Erythroblast (primary cell): ENCODE results near the gene TMEM106A.

Experiments used
- GATA1 ChIP-seq: IDR thresholded peaks from 2 replicates; pipeline ENCODE4 v1.6.1; 2011; ENCODE audit warnings: low read depth, mild to moderate bottlenecking, control low read depth, low read length, moderate library complexity
- POLR2A ChIP-seq: IDR thresholded peaks from 2 replicates; pipeline ENCODE4 v1.6.1; 2011; ENCODE audit warnings: mild to moderate bottlenecking, low read length

DNA sequence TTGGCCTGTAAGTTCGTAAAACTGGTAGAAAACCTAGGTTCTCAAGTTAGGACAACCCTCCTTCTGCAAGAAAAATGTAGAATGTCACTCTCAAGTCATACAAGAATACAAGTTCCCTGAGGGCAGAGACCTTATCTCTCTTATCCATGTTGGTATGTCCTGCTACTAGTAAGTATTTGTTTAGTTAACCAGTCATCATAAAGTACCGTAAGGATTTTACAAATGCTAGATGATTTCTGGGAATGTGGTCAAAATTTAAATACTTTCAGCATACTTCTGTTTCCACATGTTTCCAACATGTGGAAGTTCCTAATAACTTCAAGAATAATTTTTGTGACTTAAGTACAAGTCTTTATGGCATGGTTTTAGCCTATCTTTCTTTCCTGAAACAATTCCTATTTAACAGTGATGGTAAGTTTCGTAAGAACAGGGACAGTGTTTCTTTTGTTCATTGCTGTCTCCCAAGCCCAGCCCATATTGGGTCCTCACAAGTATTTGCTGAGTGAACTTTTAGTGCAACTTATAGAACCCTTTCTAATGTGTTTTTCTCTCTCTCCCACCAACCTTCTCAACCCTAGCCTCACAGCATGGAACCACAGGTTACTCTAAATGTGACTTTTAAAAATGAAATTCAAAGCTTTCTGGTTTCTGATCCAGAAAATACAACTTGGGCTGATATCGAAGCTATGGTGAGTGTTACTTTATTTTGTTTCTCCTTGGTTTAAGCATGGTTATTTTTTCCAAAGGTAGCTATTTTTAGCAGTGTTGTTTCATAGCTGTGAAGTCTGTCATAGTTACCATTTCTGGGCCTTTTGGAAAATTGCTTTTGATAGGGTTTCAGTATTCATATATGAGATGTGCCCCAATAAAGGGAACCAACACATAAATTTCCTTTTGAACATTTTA, 36.2 kb upstream of the TMEM106A start:
- TF ChIP-seq POLR2A (no peak), GATA1 (no peak)
